GM19099 (cell line): ENCODE results near the gene HTR2B.

Source experiments
- POLR2A ChIP-seq: IDR thresholded peaks from 3 replicates; pipeline ENCODE4 v1.6.1; 2011; ENCODE audit warnings: low read depth; ENCODE audit not compliant: insufficient read length; ENCODE audit errors: extremely low read depth

Gene HTR2B

DNA sequence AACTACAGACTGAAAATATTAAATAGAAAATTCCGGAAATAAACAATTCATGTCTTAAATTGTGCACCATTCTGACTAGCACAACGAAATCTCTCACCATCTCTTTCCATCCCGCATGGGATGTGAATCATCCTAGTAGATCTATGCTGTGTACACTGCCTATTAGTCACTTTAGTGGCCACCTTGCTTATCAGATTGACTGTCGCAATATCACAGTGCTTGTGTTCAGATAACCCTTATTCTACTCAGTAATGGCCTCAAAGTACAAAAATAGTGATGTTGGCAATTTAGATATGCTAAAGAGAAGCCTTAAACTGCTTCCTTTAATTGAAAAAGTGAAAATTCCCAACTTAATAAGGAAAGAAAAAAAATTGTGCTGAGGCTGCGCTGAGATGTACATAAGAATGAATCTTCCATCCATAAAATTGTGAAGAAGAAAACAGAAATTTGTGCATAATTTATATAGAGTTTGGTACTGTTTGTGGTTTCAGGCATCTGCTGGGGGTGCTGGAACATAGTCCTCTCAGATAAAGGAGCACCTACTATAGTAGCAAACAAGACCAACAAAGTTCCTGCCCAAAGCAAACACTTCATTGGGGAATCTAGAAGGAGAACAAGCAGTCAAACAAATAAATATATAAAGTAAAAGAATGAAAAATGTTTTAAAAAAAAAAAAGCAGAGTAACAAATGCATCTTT lies 56.2 kb downstream of the HTR2B start:
- no peak for TF ChIP-seq POLR2A

- TF ChIP-seq POLR2A: no peak
These were observed 58.9 kb downstream of the HTR2B start for GRCh38 chr2:231065966-231066365.

- TF ChIP-seq POLR2A: no peak
These were observed 61.5 kb downstream of the HTR2B start for GRCh38 chr2:231063347-231063746.

DNA sequence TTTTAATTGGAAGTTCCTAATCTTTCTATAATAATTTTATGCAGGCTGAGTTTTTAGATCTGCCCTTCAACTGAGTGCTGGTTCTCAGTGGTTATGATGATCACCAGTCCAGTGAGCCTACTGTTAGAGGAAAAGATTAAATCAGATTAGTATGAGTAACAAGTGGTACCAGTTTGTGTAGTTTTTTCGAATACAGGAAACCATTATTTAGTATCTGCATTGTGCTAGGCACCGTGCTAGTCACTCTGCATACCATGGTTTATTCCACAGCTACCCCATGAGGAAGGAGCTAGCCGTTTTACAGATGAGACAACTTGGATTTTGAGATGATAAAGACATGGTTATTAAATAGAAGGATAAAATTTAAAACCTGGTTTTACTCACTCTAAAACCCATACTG lies 62.1 kb downstream of the HTR2B start:
- no peak for TF ChIP-seq POLR2A

DNA sequence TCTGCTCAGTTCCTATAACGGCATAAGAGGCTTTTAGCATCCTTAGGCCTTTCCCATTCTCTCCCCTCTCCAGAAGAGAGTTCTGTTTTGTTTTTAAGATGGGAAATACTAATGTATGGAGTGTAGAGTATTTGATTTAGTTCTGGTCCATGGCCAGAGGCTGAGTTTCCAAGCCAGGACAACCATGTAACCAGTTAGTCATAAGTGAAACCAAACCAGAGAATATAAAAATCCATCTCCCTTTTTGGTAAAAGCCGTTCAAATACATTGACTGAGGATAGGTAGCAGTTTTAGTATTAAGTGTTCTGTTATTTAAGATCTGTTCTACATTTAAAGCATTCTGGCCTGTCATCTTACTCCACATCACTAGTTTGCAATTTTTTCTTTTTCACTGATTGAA lies 65.1 kb downstream of the HTR2B start:
- TF ChIP-seq POLR2A: no peak

GRCh38 chr2:231058761-231059550 lies 65.9 kb downstream of the HTR2B start:
- TF ChIP-seq POLR2A: no peak
